GM12892 (cell line): Measurements from ENCODE around the gene PDSS2.

ENCODE experiments used
- DNase-seq: peaks from one replicate; pipeline ENCODE4 v3.0.0; 2011; ENCODE audit not compliant: insufficient read length
- FAIRE-seq: peaks from 2 replicates; lab custom pipeline; 2011; peaks lifted over from hg19 to GRCh38; lab: Jason Lieb, UNC
- POLR2A ChIP-seq: IDR thresholded peaks from 2 replicates; pipeline ENCODE4 v1.6.1; 2011; ENCODE audit warnings: low read depth, low read length, control low read depth
- POLR2AphosphoS5 ChIP-seq: IDR thresholded peaks from 2 replicates; pipeline ENCODE4 v1.6.1; 2011; ENCODE audit warnings: low read depth, low read length, control low read depth
- TAF1 ChIP-seq: IDR thresholded peaks from 2 replicates; pipeline ENCODE4 v1.6.1; 2011; ENCODE audit warnings: low read depth, mild to moderate bottlenecking, control low read depth, low read length, borderline replicate concordance

PDSS2 gene

GRCh38 chr6:107230448-107230847 is 228.9 kb downstream of the PDSS2 start:
- TF ChIP-seq TAF1 = no peak
- TF ChIP-seq POLR2A = no peak
- TF ChIP-seq POLR2AphosphoS5 = no peak
- DNase-seq (no peak), FAIRE-seq (no peak)

DNA sequence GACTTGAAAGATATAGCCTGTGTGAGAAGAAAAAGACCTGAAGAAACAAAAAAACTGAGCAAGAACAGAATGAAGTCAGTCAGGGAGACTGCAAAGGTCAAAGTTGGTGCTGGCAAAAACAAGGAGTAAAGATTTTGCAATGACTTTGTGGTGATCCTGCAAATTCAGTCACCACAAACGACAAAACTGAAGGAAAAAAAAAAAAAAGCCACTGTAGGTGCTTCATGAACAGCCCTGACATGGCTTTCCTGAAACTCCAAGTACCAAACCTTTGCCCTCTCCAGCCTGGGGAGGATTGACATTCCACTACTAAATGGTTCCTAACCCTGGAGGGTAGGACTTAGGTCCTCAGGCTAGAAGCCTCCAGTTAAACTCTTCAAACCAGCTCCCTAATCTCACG is 229.3 kb downstream of the PDSS2 start:
- no peak for TF ChIP-seq POLR2AphosphoS5
- TF ChIP-seq TAF1 = no peak
- TF ChIP-seq POLR2A = no peak
- no peak for FAIRE-seq
- no peak for DNase-seq

- DNase-seq (no peak), FAIRE-seq (no peak)
- no peak for TF ChIP-seq POLR2AphosphoS5
- TF ChIP-seq TAF1 = no peak
- no peak for TF ChIP-seq POLR2A
Measured at GRCh38 chr6:107228754-107229153, 230.6 kb downstream of the PDSS2 start.

- FAIRE-seq (no peak), DNase-seq (no peak)
- TF ChIP-seq POLR2A (no peak), POLR2AphosphoS5 (no peak), TAF1 (no peak)
Measured at GRCh38 chr6:107221519-107221918, 237.8 kb downstream of the PDSS2 start.

GRCh38 chr6:107219851-107220250 is 239.5 kb downstream of the PDSS2 start:
- FAIRE-seq (no peak), DNase-seq (no peak)
- TF ChIP-seq TAF1 = no peak
- no peak for TF ChIP-seq POLR2AphosphoS5
- no peak for TF ChIP-seq POLR2A

DNA sequence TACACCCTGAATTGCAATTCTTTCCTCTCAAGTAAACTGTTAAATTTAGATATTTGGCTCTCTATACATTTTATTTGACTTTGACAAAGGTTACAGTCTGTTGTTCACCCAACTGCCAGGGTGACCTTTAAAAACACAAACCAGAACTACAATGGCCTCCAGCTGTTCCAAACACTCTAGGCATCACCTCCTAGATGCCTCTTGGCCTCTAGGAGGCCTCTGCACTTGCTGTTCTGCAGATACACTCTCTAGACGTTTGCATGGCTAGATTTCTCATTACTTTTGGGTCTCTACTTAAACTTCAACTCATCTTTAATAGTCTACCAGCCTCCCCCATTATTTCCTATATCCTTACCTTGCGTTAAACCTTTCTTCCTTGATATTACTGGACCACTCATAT is 241.2 kb downstream of the PDSS2 start:
- DNase-seq (no peak), FAIRE-seq (no peak)
- no peak for TF ChIP-seq TAF1
- no peak for TF ChIP-seq POLR2A
- TF ChIP-seq POLR2AphosphoS5 = no peak

- DNase-seq = no peak
- FAIRE-seq = no peak
- TF ChIP-seq POLR2A = no peak
- no peak for TF ChIP-seq TAF1
- no peak for TF ChIP-seq POLR2AphosphoS5
Measured at GRCh38 chr6:107217248-107217647, 242.1 kb downstream of the PDSS2 start.

GRCh38 chr6:107216197-107216933 is 243.0 kb downstream of the PDSS2 start:
- DNase-seq (no peak), FAIRE-seq (no peak)
- TF ChIP-seq POLR2AphosphoS5 (no peak), TAF1 (no peak), POLR2A (no peak)

GRCh38 chr6:107215334-107215733 is 244.0 kb downstream of the PDSS2 start:
- FAIRE-seq (no peak), DNase-seq (no peak)
- no peak for TF ChIP-seq POLR2AphosphoS5
- TF ChIP-seq POLR2A = no peak
- no peak for TF ChIP-seq TAF1

- no peak for TF ChIP-seq POLR2AphosphoS5
Measured at GRCh38 chr6:107214655-107215054, 244.7 kb downstream of the PDSS2 start.

DNA sequence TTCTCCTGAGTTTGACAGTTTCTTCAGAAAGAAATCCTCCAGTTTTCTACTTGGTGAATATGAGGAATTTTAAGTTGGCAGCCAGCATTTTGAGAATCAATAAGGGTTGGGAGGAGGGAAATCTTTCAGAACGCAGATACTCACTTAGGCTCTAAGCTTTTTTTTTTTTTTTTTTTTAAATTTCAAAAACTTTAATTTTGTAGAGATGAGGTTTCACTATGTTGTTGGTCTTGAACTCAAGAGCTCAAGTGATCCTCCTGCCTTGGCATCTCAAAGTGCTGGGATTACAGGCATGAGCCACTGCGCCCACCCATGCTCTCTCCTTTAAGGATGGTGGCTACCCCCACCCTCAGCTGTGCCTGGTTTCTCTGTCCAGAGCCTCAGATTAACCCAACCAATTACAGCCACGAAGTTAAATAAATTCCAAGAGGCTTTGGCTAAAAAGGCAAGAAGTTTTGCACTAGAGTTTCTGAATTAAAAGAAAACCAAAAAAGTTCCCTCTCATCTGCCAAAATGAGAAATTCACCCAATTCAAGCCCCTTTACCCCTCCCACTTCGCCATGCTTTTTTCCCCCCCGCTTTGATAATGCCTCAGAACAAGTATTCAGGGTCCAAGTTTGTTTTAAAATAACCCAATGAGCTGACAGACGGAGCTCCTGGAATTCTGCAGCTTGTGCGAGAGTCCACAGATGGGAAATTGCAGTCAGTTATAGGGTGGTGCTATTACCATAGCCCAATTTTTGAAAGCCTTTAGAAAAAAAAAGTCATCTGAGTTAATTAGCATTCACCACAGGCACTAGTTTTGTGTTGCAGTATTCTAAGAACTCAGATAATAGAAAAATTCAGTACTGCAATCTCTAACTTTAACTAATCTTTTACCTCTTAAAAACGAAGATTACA is 249.7 kb downstream of the PDSS2 start:
- DNase-seq (no peak), FAIRE-seq (no peak)
- no peak for TF ChIP-seq TAF1
- no peak for TF ChIP-seq POLR2A
- no peak for TF ChIP-seq POLR2AphosphoS5

More at GRCh38 chr6:107214655-107215054, 244.7 kb downstream of the PDSS2 start:
- DNase-seq (no peak), FAIRE-seq (no peak)

- TF ChIP-seq POLR2A (no peak), TAF1 (no peak), POLR2AphosphoS5 (no peak)
- FAIRE-seq (no peak), DNase-seq (no peak)
Measured at GRCh38 chr6:107207251-107207873, 252.0 kb downstream of the PDSS2 start.
